Breast epithelium (tissue), 3 donors: Measurements from ENCODE around the gene HIVEP3.

ENCODE experiments used
- POLR2A ChIP-seq: fragments of 450-650 bp; IDR thresholded peaks from one replicate; pipeline ENCODE4 v1.6.1; 2016; ENCODE audit warnings: antibody characterized with exemption, mild to moderate bottlenecking, moderate library complexity
- POLR2AphosphoS5 ChIP-seq, 3 donors: sonication (generic); formaldehyde crosslinking; IDR thresholded peaks; one replicate each; pipeline ENCODE4 v1.6.1; 2017; ENCODE audit warnings: antibody characterized with exemption in 3 of 3
- TF ChIP-seq, protein P1 (sequence below), 3 donors: fragments of 450-650 bp; IDR thresholded peaks; one replicate each; pipeline ENCODE4 v1.5.1; 2016 to 2017; ENCODE audit warnings: antibody characterized with exemption in 3 of 3, mild to moderate bottlenecking in 3 of 3, moderate library complexity in 3 of 3

DNA sequence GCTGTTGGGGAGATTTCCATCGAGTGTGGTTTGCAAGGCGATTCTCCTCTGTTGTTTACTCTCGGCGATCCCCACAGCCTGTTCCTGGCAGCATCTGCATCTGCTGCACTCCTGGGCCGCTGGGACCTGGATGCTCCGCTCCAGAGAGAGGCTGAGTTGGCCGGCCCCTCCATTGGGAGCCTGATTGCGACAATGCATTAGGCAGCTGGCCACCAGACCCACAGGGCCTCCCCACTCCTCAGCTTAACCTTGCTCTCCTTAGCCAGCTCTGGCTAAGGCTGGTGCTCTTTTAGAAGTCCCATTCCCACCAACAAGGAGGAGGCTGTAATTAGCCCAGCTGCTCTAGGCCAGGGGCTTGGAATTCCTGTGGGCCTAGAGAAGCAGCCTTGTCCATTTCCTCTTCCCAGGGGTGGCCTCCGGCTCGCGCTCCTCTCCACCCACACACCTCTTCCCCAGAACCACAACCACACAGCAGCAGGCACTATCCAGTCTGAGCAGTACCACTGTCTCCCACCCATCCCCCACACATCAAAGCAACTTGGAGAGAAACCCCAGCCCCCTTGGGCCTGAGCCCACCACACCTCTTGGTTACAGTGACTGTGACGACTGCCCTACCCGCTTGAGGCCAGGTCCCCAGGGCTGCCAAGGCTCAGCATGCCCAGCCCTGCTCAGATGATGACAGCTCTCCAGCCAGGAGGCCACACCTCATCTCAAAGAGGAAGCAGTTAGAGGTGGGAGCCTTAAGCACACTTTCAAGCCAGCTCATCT is 240.4 kb downstream of the HIVEP3 start:
- TF ChIP-seq, protein P1, sequence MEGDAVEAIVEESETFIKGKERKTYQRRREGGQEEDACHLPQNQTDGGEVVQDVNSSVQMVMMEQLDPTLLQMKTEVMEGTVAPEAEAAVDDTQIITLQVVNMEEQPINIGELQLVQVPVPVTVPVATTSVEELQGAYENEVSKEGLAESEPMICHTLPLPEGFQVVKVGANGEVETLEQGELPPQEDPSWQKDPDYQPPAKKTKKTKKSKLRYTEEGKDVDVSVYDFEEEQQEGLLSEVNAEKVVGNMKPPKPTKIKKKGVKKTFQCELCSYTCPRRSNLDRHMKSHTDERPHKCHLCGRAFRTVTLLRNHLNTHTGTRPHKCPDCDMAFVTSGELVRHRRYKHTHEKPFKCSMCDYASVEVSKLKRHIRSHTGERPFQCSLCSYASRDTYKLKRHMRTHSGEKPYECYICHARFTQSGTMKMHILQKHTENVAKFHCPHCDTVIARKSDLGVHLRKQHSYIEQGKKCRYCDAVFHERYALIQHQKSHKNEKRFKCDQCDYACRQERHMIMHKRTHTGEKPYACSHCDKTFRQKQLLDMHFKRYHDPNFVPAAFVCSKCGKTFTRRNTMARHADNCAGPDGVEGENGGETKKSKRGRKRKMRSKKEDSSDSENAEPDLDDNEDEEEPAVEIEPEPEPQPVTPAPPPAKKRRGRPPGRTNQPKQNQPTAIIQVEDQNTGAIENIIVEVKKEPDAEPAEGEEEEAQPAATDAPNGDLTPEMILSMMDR (IDR thresholded peaks at IDR 0.05): no peak
- TF ChIP-seq POLR2A (no peak), POLR2AphosphoS5 (IDR thresholded peaks at IDR 0.05) (no peak)
